ENCODE data around the gene ATXN7L1. TPM values are rescaled to one million over a fixed set of nuclear protein-coding genes. Genes with fewer than 3 reads are reported as not detected.

The ATXN7L1 gene
- total and polyA plus RNA-seq, 9 donors = 5.0 to 17.6 (median 11.4) TPM

GRCh38 chr7:105745681-105746330, 130.6 kb downstream of the ATXN7L1 start:
- Histone ChIP-seq H3K9me3 (no peaks in the 10 kb centered on the region), H3K4me1 (ENCODE audit: insufficient read depth) (no peaks in the 10 kb centered on the region), H3K27ac (no peak overlapping the region), H3K4me3 (no peak overlapping the region), H3K36me3 (no peaks in the 10 kb centered on the region), H3K27me3 (no peaks in the 10 kb centered on the region)
- WGBS, 3 donors = 87 to 91% (median 90%) methylated on average over 7 of the region's 7 CpGs
- DNase-seq = no peak
- intact Hi-C loops (cut with DNase I) = loop anchor here in 1 of 4 donors (10.0 kb wide), 1 partner anchor 91 kb away; no protein-coding TSS in a partner anchor
- TF ChIP-seq CTCF (IDR thresholded peaks at IDR 0.05) (no peak), POLR2A (IDR thresholded peaks at IDR 0.05) (no peak), EP300 (IDR thresholded peaks at IDR 0.05) (no peak)

GRCh38 chr7:105744258-105744657, 132.1 kb downstream of the ATXN7L1 start:
- Histone ChIP-seq H3K4me1 (ENCODE audit: insufficient read depth) (no peaks in the 10 kb centered on the region), H3K27me3 (no peaks in the 10 kb centered on the region), H3K4me3 (no peak overlapping the region), H3K36me3 (no peaks in the 10 kb centered on the region), H3K9me3 (no peaks in the 10 kb centered on the region), H3K27ac (no peak overlapping the region)
- intact Hi-C loops (cut with DNase I) = loop anchor here in 1 of 4 donors (10.0 kb wide), 1 partner anchor 89 kb away; no protein-coding TSS in a partner anchor
- WGBS, 3 donors = 90 to 97% (median 93%) methylated on average over 1 of the region's 1 CpG
- TF ChIP-seq EP300 (IDR thresholded peaks at IDR 0.05) = no peak
- TF ChIP-seq POLR2A (IDR thresholded peaks at IDR 0.05) = no peak
- TF ChIP-seq CTCF (IDR thresholded peaks at IDR 0.05) = no peak
- no peak for DNase-seq

- no peaks in the 10 kb centered on the region for H3K9me3 ChIP-seq
- no peaks in the 10 kb centered on the region for H3K36me3 ChIP-seq
- no peak for DNase-seq
- H3K27ac ChIP-seq = no peak overlapping the region
- H3K27me3 ChIP-seq = no peaks in the 10 kb centered on the region
- intact Hi-C loops (cut with DNase I) = loop anchor here in 1 of 4 donors (10.0 kb wide), 1 partner anchor 89 kb away; no protein-coding TSS in a partner anchor
- no peaks in the 10 kb centered on the region for H3K4me1 ChIP-seq (ENCODE audit: insufficient read depth)
- 87 to 92% (median 88%) methylated on average over 11 of the region's 11 CpGs for WGBS, 3 donors
- H3K4me3 ChIP-seq = no peak overlapping the region
- no peak for TF ChIP-seq POLR2A (IDR thresholded peaks at IDR 0.05)
- no peak for TF ChIP-seq EP300 (IDR thresholded peaks at IDR 0.05)
- no peak for TF ChIP-seq CTCF (IDR thresholded peaks at IDR 0.05)
These were observed 132.9 kb downstream of the ATXN7L1 start for GRCh38 chr7:105743351-105744090.

GRCh38 chr7:105742787-105743186, 133.6 kb downstream of the ATXN7L1 start:
- intact Hi-C loops (cut with DNase I) = loop anchor here in 1 of 4 donors (10.0 kb wide), 1 partner anchor 88 kb away; no protein-coding TSS in a partner anchor
- no peak overlapping the region for H3K4me3 ChIP-seq
- TF ChIP-seq CTCF (IDR thresholded peaks at IDR 0.05) (no peak), POLR2A (IDR thresholded peaks at IDR 0.05) (no peak), EP300 (IDR thresholded peaks at IDR 0.05) (no peak)
- no peaks in the 10 kb centered on the region for H3K36me3 ChIP-seq
- no peak overlapping the region for H3K27ac ChIP-seq
- no peaks in the 10 kb centered on the region for H3K9me3 ChIP-seq
- no peaks in the 10 kb centered on the region for H3K4me1 ChIP-seq (ENCODE audit: insufficient read depth)
- WGBS, 3 donors = 42 to 54% (median 44%) methylated on average over 3 of the region's 3 CpGs
- no peaks in the 10 kb centered on the region for H3K27me3 ChIP-seq
- DNase-seq = no peak
